HuH-7.5 (cell line): ENCODE data around the gene FAM98C.

Experiments used
- DNase-seq: peaks from one replicate; pipeline ENCODE4 v3.0.0; 2011; ENCODE audit warnings: low spot score

FAM98C gene

GRCh38 chr19:38378866-38379265 lies 24.0 kb upstream of the FAM98C start:
- DNase-seq = no peak

GRCh38 chr19:38381138-38381537 lies 21.8 kb upstream of the FAM98C start:
- DNase-seq = no peak

- DNase-seq = no peak
Observed at GRCh38 chr19:38383184-38383583, 19.7 kb upstream of the FAM98C start.

GRCh38 chr19:38383743-38384142 lies 19.1 kb upstream of the FAM98C start:
- DNase-seq = no peak

- DNase-seq = peak; percentile 59
Observed at GRCh38 chr19:38384209-38385027, 18.5 kb upstream of the FAM98C start.

GRCh38 chr19:38385057-38385803 lies 17.7 kb upstream of the FAM98C start:
- DNase-seq = no peak

GRCh38 chr19:38385804-38386257 lies 17.1 kb upstream of the FAM98C start:
- no peak for DNase-seq

- no peak for DNase-seq
Observed at GRCh38 chr19:38386300-38386970, 16.5 kb upstream of the FAM98C start.

- DNase-seq = no peak
Observed at GRCh38 chr19:38386971-38387549, 15.8 kb upstream of the FAM98C start.

GRCh38 chr19:38387550-38388348 lies 15.1 kb upstream of the FAM98C start, which contains the start of gene GGN:
GGN (minus strand) TSS chr19:38388034; CDS start chr19:38387261, 773 bp downstream.
- peak; percentile 98 for DNase-seq

- peak; percentile 64 for DNase-seq
Observed at GRCh38 chr19:38388349-38389100, 14.4 kb upstream of the FAM98C start, which contains the start of gene SPRED3. SPRED3 (plus strand) TSS chr19:38388697; CDS start chr19:38390303, 1,606 bp downstream.

GRCh38 chr19:38389101-38389925 lies 13.6 kb upstream of the FAM98C start:
- no peak for DNase-seq

- peak; percentile 46 for DNase-seq
Observed at GRCh38 chr19:38389957-38390924, 12.7 kb upstream of the FAM98C start.

GRCh38 chr19:38391911-38392464 lies 10.9 kb upstream of the FAM98C start:
- DNase-seq = no peak

GRCh38 chr19:38392707-38393308 lies 10.1 kb upstream of the FAM98C start:
- peak; percentile 64 for DNase-seq

- no peak for DNase-seq
Observed at GRCh38 chr19:38394488-38394887, 8.4 kb upstream of the FAM98C start.

- no peak for DNase-seq
Observed at GRCh38 chr19:38395381-38396114, 7.3 kb upstream of the FAM98C start.
